ENCODE measurements around the gene BTG1.

Gene BTG1

GRCh38 chr12:92170050-92170449, 24.4 kb upstream of the BTG1 start:
- DNase-seq (ENCODE audit: low read depth) = no peak
- no peak for TF ChIP-seq CTCF (IDR thresholded peaks at IDR 0.05; ENCODE audit: insufficient read depth, low read depth, low read length, missing control alignments)

GRCh38 chr12:92167075-92167474, 21.4 kb upstream of the BTG1 start:
- no peak for TF ChIP-seq CTCF (IDR thresholded peaks at IDR 0.05; ENCODE audit: insufficient read depth, low read depth, low read length, missing control alignments)
- no peak for DNase-seq (ENCODE audit: low read depth)
- H3K4me3 ChIP-seq (ENCODE audit: low read length) = no peak overlapping the region

More at GRCh38 chr12:92170050-92170449, 24.4 kb upstream of the BTG1 start:
- H3K4me3 ChIP-seq (ENCODE audit: low read length) = no peak overlapping the region

GRCh38 chr12:92164712-92165111, 19.1 kb upstream of the BTG1 start:
- no peak overlapping the region for H3K4me3 ChIP-seq (ENCODE audit: low read length)
- no peak for TF ChIP-seq CTCF (IDR thresholded peaks at IDR 0.05; ENCODE audit: insufficient read depth, low read depth, low read length, missing control alignments)
- no peak for DNase-seq (ENCODE audit: low read depth)

GRCh38 chr12:92162079-92162478, 16.4 kb upstream of the BTG1 start:
- TF ChIP-seq CTCF (IDR thresholded peaks at IDR 0.05; ENCODE audit: insufficient read depth, low read depth, low read length, missing control alignments) = no peak
- H3K4me3 ChIP-seq (ENCODE audit: low read length) = no peak overlapping the region
- no peak for DNase-seq (ENCODE audit: low read depth)

GRCh38 chr12:92158796-92159439, 13.3 kb upstream of the BTG1 start:
- no peak for TF ChIP-seq CTCF (IDR thresholded peaks at IDR 0.05; ENCODE audit: insufficient read depth, low read depth, low read length, missing control alignments)
- DNase-seq (ENCODE audit: low read depth) = no peak
- H3K4me3 ChIP-seq (ENCODE audit: low read length) = no peak overlapping the region

- DNase-seq (ENCODE audit: low read depth) = no peak
- TF ChIP-seq CTCF (IDR thresholded peaks at IDR 0.05; ENCODE audit: insufficient read depth, low read depth, low read length, missing control alignments) = no peak
- no peak overlapping the region for H3K4me3 ChIP-seq (ENCODE audit: low read length)
Measured at GRCh38 chr12:92156704-92157395, 11.2 kb upstream of the BTG1 start.

- H3K4me3 ChIP-seq (ENCODE audit: low read length) = no peak overlapping the region
- DNase-seq (ENCODE audit: low read depth) = no peak
- TF ChIP-seq CTCF (IDR thresholded peaks at IDR 0.05; ENCODE audit: insufficient read depth, low read depth, low read length, missing control alignments) = no peak
Measured at GRCh38 chr12:92156139-92156538, 10.5 kb upstream of the BTG1 start.
